Thyroid gland (tissue), 4 donors: ENCODE results near the gene LRP1. TPM values are rescaled to one million over a fixed set of nuclear protein-coding genes. Genes with fewer than 3 reads are reported as not detected.

Experiments used
- DNase-seq, 2 donors: peaks; one replicate each; pipeline ENCODE4 v3.0.0-alpha.2; 2019
- H3K27ac ChIP-seq, 3 donors: fragments of 200-600 bp; sonication (generic); 1 replicate in 2 of 3; 2 replicates in 1 of 3; pipeline ENCODE4 v1.5.1; 2016 to 2019; ENCODE audit warnings: mild to moderate bottlenecking in 1 of 3, moderate library complexity in 1 of 3
- H3K27me3 ChIP-seq: fragments of 200-600 bp; sonication (generic); one replicate; pipeline ENCODE4 v1.5.1; 2019
- H3K36me3 ChIP-seq, 2 donors: fragments of 200-600 bp; sonication (generic); one replicate each; pipeline ENCODE4 v1.5.1; 2016 to 2019
- H3K4me1 ChIP-seq, 2 donors: fragments of 200-600 bp; sonication (generic); one replicate each; pipeline ENCODE4 v1.5.1; 2017 to 2019
- H3K4me3 ChIP-seq, 3 donors: fragments of 200-600 bp; sonication (generic); replicated peaks in 1 of 3; 1 replicate in 2 of 3; 2 replicates in 1 of 3; pipeline ENCODE4 v1.5.1; 2016; ENCODE audit warnings: mild to moderate bottlenecking in 1 of 3
- H3K9me3 ChIP-seq: fragments of 200-600 bp; sonication (generic); one replicate; pipeline ENCODE4 v1.5.1; 2017
- POLR2A ChIP-seq, 2 donors: fragments of 450-650 bp; IDR thresholded peaks; one replicate each; pipeline ENCODE4 v1.6.1; 2017; ENCODE audit warnings: antibody characterized with exemption in 2 of 2, mild to moderate bottlenecking in 2 of 2, moderate library complexity in 1 of 2
- WGBS, 2 donors: methylation state at CpG; one replicate each; pipeline ENCODE4 v1.1.5; 2017; 5-methylcytosine and 5-hydroxymethylcytosine counted together
- intact Hi-C: fragments of 100-400 bp; cut with DNase I; formaldehyde crosslinking; loops from one replicate; pipeline ENCODE4 v1.15.1; 2023
- total RNA-seq, 4 donors: library from RNA; depleted of rRNA; stranded (reverse); fragments of >200 nt; gene quantifications; one replicate each; pipeline ENCODE4 v1.2.3, GENCODE V29; 2016
- TF ChIP-seq, protein P1 (sequence below), 6 experiments: fragments of 200-600 bp in 3 of 6; fragments of 450-650 bp in 3 of 6; sonication (generic) in 3 of 6; IDR thresholded peaks; one replicate each; pipeline ENCODE4 v1.5.1; 2016 to 2019; ENCODE audit warnings: antibody characterized with exemption in 6 of 6, mild to moderate bottlenecking in 2 of 6, inconsistent platforms in 1 of 6, moderate library complexity in 1 of 6

Gene LRP1
- total RNA-seq, 4 donors from 2014 or later: 98.5 to 161 (median 118) TPM

DNA sequence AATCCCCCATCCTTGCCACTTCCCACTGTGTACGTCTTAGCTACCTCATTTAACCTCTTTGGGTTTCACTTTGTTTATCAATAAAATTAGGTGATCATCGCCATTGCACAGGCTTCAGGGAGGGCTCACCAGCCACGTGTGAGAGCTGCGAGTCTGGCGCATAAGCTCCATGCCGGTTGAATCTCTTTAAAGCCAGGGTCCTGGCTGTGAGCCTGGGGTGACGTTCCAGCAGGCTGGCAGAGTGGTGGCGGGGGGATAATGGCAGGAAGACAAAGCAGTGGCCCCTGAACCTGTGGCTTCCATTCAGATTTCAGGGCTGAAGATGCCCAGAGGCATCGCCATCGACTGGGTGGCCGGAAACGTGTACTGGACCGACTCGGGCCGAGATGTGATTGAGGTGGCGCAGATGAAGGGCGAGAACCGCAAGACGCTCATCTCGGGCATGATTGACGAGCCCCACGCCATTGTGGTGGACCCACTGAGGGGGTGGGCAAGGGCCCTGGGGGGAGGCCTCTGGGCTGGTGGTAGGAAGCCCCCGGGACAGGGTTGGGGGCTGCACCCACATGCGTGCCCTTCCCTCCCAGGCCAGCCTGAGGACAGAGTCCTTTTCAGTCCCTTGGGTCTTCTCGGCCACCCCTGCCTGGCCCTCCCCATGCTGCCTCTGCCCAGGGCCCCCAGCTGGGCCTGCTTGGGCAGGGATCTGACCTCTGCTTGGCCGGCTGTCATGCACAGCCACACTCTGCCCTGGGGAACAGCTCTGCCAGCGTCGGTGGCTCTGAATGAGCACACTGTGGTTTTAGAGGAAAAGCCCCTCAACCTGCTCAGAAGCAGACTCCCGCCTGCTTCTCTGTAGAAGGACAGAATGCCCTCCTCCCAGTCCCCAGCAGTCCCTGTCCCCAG, 79.7 kb downstream of the LRP1 start:
- intact Hi-C loops: no loop called here

DNA sequence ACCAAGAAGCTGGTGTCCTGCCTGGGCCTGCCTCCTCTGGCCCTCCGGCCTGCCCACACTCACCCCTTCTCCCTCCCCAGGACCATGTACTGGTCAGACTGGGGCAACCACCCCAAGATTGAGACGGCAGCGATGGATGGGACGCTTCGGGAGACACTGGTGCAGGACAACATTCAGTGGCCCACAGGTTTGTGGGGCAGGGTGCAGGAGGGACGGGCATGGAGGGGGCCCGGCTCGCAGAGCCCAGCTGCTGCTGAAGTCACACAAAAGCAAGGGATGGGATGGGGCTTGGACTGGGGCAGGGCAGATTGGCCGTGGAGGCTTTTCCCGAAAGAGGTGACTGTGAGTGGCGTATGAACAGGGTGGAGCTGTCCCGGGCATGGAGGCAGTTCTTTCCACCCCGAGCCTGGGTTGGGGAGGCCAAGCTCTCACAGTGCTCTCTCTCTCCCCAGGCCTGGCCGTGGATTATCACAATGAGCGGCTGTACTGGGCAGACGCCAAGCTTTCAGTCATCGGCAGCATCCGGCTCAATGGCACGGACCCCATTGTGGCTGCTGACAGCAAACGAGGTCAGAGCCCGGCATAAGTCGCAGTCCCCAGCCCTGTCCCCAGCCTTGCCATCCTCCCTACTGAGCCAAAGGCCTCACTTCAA, 80.5 kb downstream of the LRP1 start:
- Histone ChIP-seq H3K27ac (no peak overlapping the region), H3K27me3 (no peaks in the 10 kb centered on the region), H3K4me3 (no peak overlapping the region), H3K4me1 (peaks cover 0 to 3% of the 10 kb centered on the region in 2 donors), H3K9me3 (no peaks in the 10 kb centered on the region), H3K36me3 (peaks cover 12 to 17% of the 10 kb centered on the region in 2 donors)
- no peak for DNase-seq
- 84 to 87% methylated on average over 14 to 22 of the region's 22 CpGs for WGBS, 2 donors
- TF ChIP-seq POLR2A (IDR thresholded peaks at IDR 0.05): no peak
- TF ChIP-seq, protein P1, sequence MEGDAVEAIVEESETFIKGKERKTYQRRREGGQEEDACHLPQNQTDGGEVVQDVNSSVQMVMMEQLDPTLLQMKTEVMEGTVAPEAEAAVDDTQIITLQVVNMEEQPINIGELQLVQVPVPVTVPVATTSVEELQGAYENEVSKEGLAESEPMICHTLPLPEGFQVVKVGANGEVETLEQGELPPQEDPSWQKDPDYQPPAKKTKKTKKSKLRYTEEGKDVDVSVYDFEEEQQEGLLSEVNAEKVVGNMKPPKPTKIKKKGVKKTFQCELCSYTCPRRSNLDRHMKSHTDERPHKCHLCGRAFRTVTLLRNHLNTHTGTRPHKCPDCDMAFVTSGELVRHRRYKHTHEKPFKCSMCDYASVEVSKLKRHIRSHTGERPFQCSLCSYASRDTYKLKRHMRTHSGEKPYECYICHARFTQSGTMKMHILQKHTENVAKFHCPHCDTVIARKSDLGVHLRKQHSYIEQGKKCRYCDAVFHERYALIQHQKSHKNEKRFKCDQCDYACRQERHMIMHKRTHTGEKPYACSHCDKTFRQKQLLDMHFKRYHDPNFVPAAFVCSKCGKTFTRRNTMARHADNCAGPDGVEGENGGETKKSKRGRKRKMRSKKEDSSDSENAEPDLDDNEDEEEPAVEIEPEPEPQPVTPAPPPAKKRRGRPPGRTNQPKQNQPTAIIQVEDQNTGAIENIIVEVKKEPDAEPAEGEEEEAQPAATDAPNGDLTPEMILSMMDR (IDR thresholded peaks at IDR 0.05): no peak
- intact Hi-C loops: no loop called here

More for the DNA sequence above, 79.7 kb downstream of the LRP1 start:
- no peak for DNase-seq
- Histone ChIP-seq H3K36me3 (peaks cover 20 to 25% of the 10 kb centered on the region in 2 donors), H3K4me1 (no peaks in the 10 kb centered on the region), H3K27me3 (no peaks in the 10 kb centered on the region), H3K4me3 (no peak overlapping the region), H3K9me3 (no peaks in the 10 kb centered on the region), H3K27ac (no peak overlapping the region)
- WGBS, 2 donors: 90 to 93% methylated on average over 23 of the region's 29 CpGs
- TF ChIP-seq, protein P1 (IDR thresholded peaks at IDR 0.05): no peak
- TF ChIP-seq POLR2A (IDR thresholded peaks at IDR 0.05): no peak

GRCh38 chr12:57209916-57210315, 81.6 kb downstream of the LRP1 start:
- H3K27ac ChIP-seq: no peak overlapping the region
- H3K27me3 ChIP-seq: no peaks in the 10 kb centered on the region
- no peaks in the 10 kb centered on the region for H3K9me3 ChIP-seq
- no peak overlapping the region for H3K4me3 ChIP-seq
- peaks cover 0 to 10% of the 10 kb centered on the region in 2 donors for H3K4me1 ChIP-seq
- TF ChIP-seq, protein P1 (IDR thresholded peaks at IDR 0.05): no peak
- TF ChIP-seq POLR2A (IDR thresholded peaks at IDR 0.05): no peak
- intact Hi-C loops: no loop called here
- DNase-seq: no peak
- peaks cover 6 to 11% of the 10 kb centered on the region in 2 donors for H3K36me3 ChIP-seq
- WGBS, 2 donors: 88 to 89% methylated on average over 4 to 7 of the region's 8 CpGs

DNA sequence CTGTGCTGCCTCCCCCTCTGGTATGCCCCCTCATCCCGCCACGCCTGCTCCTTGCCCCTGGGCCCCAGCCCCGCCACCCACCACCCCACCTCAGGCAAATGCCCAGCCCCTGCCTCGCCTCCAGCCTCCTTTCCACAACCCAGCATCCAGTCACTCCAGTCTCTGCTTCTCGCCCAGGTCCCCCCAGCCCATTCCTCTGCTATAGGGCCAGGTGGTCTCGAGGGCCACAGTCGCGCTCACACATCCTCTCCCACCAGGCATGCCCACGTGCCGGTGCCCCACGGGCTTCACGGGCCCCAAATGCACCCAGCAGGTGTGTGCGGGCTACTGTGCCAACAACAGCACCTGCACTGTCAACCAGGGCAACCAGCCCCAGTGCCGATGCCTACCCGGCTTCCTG, 82.2 kb downstream of the LRP1 start:
- Histone ChIP-seq H3K36me3 (peaks cover 6% of the 10 kb centered on the region in 2 donors), H3K27ac (no peak overlapping the region), H3K4me1 (peaks cover 0 to 10% of the 10 kb centered on the region in 2 donors), H3K4me3 (no peak overlapping the region), H3K9me3 (no peaks in the 10 kb centered on the region), H3K27me3 (no peaks in the 10 kb centered on the region)
- 94 to 99% methylated on average over 7 to 14 of the region's 15 CpGs for WGBS, 2 donors
- TF ChIP-seq POLR2A (IDR thresholded peaks at IDR 0.05): no peak
- TF ChIP-seq, protein P1 (IDR thresholded peaks at IDR 0.05): no peak
- intact Hi-C loops: no loop called here
- no peak for DNase-seq
